PFSK-1 (cell line): ENCODE data around the gene SMAD1.

Experiments
- FOXP2 ChIP-seq: optimal IDR thresholded peaks from 2 replicates; pipeline ENCODE3; 2011; ENCODE audit warnings: borderline replicate concordance, control low read depth, inconsistent platforms; ENCODE audit not compliant: insufficient read depth; ENCODE audit errors: extremely low read length, extremely low read depth
- POLR2AphosphoS5 ChIP-seq: IDR thresholded peaks from 2 replicates; pipeline ENCODE4 v1.6.1; 2012; ENCODE audit warnings: low read depth, mild to moderate bottlenecking, control low read depth, low read length, moderate library complexity
- REST ChIP-seq, 2 experiments: IDR thresholded peaks; 2 replicates each; pipeline versions ENCODE4 v1.6.1 to v1.8.0; 2011 to 2012; ENCODE audit warnings: low read depth in 2 of 2, low read length in 2 of 2, control low read depth in 1 of 2, inconsistent platforms in 1 of 2, mild to moderate bottlenecking in 1 of 2, moderate library complexity in 1 of 2; ENCODE audit not compliant: insufficient read depth in 1 of 2
- SIN3A ChIP-seq: IDR thresholded peaks from 2 replicates; pipeline ENCODE4 v1.6.1; 2012; ENCODE audit warnings: mild to moderate bottlenecking, low read length, moderate library complexity, borderline replicate concordance; ENCODE audit not compliant: insufficient read depth
- TAF1 ChIP-seq: IDR thresholded peaks from 2 replicates; pipeline ENCODE4 v1.6.1; 2012; ENCODE audit warnings: low read length, control low read depth, borderline replicate concordance; ENCODE audit not compliant: insufficient read depth

SMAD1 gene

GRCh38 chr4:145525291-145525740 lies 43.7 kb downstream of the SMAD1 start:
- no peak for TF ChIP-seq FOXP2
- TF ChIP-seq SIN3A = no peak
- TF ChIP-seq REST (IDR thresholded peaks at IDR 0.05; ENCODE audit: insufficient read depth in 1 of 2, low read depth in 2 of 2, low read length in 2 of 2) = no peak

- TF ChIP-seq SIN3A = no peak
- TF ChIP-seq REST (IDR thresholded peaks at IDR 0.05; ENCODE audit: insufficient read depth in 1 of 2, low read depth in 2 of 2, low read length in 2 of 2) = no peak
- no peak for TF ChIP-seq POLR2AphosphoS5
- TF ChIP-seq TAF1 = no peak
Measured at GRCh38 chr4:145527773-145528172, 46.1 kb downstream of the SMAD1 start.

GRCh38 chr4:145528601-145529000 lies 46.9 kb downstream of the SMAD1 start:
- TF ChIP-seq TAF1 = no peak
- no peak for TF ChIP-seq POLR2AphosphoS5
- no peak for TF ChIP-seq FOXP2
- TF ChIP-seq REST (IDR thresholded peaks at IDR 0.05; ENCODE audit: insufficient read depth in 1 of 2, low read depth in 2 of 2, low read length in 2 of 2) = no peak
- TF ChIP-seq SIN3A = no peak

GRCh38 chr4:145530189-145530588 lies 48.5 kb downstream of the SMAD1 start:
- TF ChIP-seq FOXP2 (no peak), TAF1 (no peak), REST (IDR thresholded peaks at IDR 0.05; ENCODE audit: insufficient read depth in 1 of 2, low read depth in 2 of 2, low read length in 2 of 2) (no peak), SIN3A (no peak), POLR2AphosphoS5 (no peak)

- TF ChIP-seq REST (IDR thresholded peaks at IDR 0.05; ENCODE audit: insufficient read depth in 1 of 2, low read depth in 2 of 2, low read length in 2 of 2) = no peak
- TF ChIP-seq TAF1 = no peak
- no peak for TF ChIP-seq POLR2AphosphoS5
Measured at GRCh38 chr4:145530662-145531061, 49.0 kb downstream of the SMAD1 start.
